ENCODE measurements around the gene THBS2. TPM values are rescaled to one million over a fixed set of nuclear protein-coding genes. Genes with fewer than 3 reads are reported as not detected.

THBS2 gene
- total RNA-seq, 4 donors from 2014 or later, result 5.4 to 28.3 (median 16.3) TPM

DNA sequence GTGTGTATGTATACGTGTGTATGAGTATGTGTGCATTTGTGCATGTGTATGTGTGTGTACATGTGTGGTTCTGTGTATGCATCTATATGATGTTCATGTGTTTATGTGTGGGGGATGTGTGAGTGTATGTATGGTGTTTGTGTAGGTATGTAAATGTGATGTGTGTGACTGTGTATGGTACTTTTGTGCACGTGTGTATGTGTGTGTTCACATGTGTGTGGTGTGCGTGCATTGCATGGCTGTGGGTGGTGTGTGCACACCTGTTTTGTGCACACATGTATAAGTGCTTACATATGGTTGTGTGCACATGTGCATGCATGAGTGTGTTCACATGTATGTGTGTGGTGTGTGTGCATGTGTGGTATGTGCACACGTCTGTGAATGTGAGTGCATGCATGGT lies 6.2 kb downstream of the THBS2 start:
- Histone ChIP-seq H3K4me1 (no peaks in the 10 kb centered on the region), H3K27ac (no peak overlapping the region), H3K4me3 (no peak overlapping the region), H3K27me3 (no peaks in the 10 kb centered on the region), H3K36me3 (no peaks in the 10 kb centered on the region), H3K9me3 (no peaks in the 10 kb centered on the region)
- no peak for DNase-seq
- TF ChIP-seq POLR2A (IDR thresholded peaks at IDR 0.05), result no peak
- TF ChIP-seq, protein P1, sequence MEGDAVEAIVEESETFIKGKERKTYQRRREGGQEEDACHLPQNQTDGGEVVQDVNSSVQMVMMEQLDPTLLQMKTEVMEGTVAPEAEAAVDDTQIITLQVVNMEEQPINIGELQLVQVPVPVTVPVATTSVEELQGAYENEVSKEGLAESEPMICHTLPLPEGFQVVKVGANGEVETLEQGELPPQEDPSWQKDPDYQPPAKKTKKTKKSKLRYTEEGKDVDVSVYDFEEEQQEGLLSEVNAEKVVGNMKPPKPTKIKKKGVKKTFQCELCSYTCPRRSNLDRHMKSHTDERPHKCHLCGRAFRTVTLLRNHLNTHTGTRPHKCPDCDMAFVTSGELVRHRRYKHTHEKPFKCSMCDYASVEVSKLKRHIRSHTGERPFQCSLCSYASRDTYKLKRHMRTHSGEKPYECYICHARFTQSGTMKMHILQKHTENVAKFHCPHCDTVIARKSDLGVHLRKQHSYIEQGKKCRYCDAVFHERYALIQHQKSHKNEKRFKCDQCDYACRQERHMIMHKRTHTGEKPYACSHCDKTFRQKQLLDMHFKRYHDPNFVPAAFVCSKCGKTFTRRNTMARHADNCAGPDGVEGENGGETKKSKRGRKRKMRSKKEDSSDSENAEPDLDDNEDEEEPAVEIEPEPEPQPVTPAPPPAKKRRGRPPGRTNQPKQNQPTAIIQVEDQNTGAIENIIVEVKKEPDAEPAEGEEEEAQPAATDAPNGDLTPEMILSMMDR (IDR thresholded peaks at IDR 0.05), result no peak

DNA sequence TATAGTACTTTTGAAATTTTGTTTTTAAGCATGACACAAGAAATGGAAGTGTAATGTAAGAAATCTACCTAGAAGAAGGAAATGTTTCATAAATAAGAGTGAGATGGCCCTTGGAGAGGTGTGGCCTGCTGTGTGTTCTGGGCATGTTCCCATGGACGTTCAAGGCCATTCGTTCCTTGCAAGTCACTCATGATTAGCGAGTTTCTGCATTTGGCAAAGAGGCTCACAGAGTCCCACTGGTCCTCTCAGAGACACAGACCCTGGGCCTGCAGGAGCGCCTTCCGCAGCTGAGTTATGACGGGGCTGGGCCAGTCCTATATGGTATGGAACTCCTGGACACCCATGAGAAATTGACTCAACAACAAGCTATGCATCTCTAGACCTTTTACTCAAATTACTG lies 7.2 kb downstream of the THBS2 start:
- H3K36me3 ChIP-seq, result no peaks in the 10 kb centered on the region
- H3K9me3 ChIP-seq, result no peaks in the 10 kb centered on the region
- TF ChIP-seq, protein P1 (IDR thresholded peaks at IDR 0.05), result no peak
- no peak for TF ChIP-seq POLR2A (IDR thresholded peaks at IDR 0.05)
- H3K27me3 ChIP-seq, result no peaks in the 10 kb centered on the region
- peak in 1 of 3 donors; percentile 12 for DNase-seq
- H3K27ac ChIP-seq, result no peak overlapping the region
- no peaks in the 10 kb centered on the region for H3K4me1 ChIP-seq
- H3K4me3 ChIP-seq, result no peak overlapping the region

DNA sequence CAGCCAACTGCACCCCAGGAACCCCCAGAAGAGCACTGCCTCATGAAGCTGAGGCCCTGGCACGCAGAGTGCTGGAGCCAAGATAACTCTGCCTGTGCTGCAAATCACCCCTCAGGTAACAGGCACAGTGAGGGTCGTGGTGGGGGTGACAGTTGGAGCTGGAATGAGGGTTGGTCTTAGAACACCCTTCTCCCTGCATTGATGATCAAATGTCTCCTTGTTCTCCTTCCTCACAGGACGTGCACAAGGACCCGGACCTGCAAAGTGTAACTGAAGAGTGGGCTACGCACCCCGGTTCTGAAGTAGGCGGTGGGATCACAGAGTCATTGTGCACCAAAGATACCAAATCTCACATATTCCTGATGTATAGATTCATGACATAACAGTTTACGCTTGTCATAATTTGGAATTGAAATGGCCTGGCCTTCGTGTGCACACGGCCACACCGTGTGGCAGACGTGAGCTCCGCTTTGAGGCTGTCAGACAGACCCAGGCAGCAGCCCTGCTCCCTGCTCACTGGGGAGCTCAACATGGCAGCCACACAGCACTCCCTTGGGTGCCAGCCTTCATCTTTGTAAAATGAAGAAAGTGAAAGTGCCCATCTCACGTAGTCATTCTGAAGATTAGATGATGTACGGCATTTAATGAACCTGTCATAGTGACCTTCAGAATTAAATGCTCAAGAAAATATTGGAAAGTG lies 8.8 kb downstream of the THBS2 start:
- Histone ChIP-seq H3K36me3 (no peaks in the 10 kb centered on the region), H3K4me1 (no peaks in the 10 kb centered on the region), H3K27me3 (no peaks in the 10 kb centered on the region), H3K27ac (no peak overlapping the region), H3K4me3 (no peak overlapping the region), H3K9me3 (no peaks in the 10 kb centered on the region)
- DNase-seq, result peak in 1 of 3 donors; percentile 22
- TF ChIP-seq POLR2A (IDR thresholded peaks at IDR 0.05), result no peak
- TF ChIP-seq, protein P1 (IDR thresholded peaks at IDR 0.05), result no peak

DNA sequence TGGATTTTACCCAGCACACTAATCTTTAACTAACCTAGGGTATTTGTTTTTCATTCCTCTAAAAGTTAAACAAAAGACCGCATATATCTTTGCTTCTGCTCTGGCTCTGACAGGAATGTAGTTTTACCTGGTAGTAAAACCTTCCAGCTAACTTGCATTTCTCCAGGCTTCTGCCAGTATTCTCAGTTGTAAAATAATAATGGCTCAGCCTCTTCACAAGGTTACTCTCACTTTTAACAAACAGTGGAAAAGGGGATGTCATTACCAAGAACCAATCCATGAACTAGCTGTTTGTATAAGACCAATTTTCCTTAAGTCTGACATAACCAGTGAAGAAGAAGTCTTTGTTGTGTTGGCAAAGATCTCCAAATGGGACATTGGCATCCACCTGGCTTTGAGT lies 10.0 kb downstream of the THBS2 start:
- no peaks in the 10 kb centered on the region for H3K9me3 ChIP-seq
- H3K4me1 ChIP-seq, result no peaks in the 10 kb centered on the region
- no peak overlapping the region for H3K27ac ChIP-seq
- H3K27me3 ChIP-seq, result no peaks in the 10 kb centered on the region
- no peaks in the 10 kb centered on the region for H3K36me3 ChIP-seq
- TF ChIP-seq POLR2A (IDR thresholded peaks at IDR 0.05), result no peak
- TF ChIP-seq, protein P1 (IDR thresholded peaks at IDR 0.05), result no peak
- no peak overlapping the region for H3K4me3 ChIP-seq
- no peak for DNase-seq

DNA sequence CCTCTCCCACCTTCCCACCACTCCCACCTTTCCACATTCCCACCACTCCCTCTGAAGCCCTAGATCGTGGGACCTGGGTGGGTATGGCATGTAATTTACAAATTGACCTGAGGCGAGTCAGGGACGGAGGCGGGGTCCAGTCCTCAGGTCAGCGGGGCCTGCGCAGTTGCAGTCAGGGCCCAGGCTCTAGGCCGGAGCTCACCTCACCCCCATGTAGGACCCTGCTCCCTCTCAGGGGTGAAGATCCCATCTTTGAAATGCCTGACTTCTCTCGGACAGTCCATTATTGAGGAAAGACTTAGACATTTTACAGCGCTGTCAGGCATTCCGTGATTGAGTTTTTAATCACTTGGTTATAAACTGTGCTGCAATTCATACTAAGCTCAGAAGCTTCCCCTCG lies 10.5 kb downstream of the THBS2 start:
- no peaks in the 10 kb centered on the region for H3K4me1 ChIP-seq
- no peaks in the 10 kb centered on the region for H3K36me3 ChIP-seq
- no peak overlapping the region for H3K27ac ChIP-seq
- no peak overlapping the region for H3K4me3 ChIP-seq
- TF ChIP-seq, protein P1 (IDR thresholded peaks at IDR 0.05), result no peak
- TF ChIP-seq POLR2A (IDR thresholded peaks at IDR 0.05), result no peak
- no peaks in the 10 kb centered on the region for H3K9me3 ChIP-seq
- peak in 1 of 3 donors; percentile 34 for DNase-seq
- no peaks in the 10 kb centered on the region for H3K27me3 ChIP-seq

All from Peyer's patch (tissue), 4 donors.